GM12801 (cell line): ENCODE results near the gene SLC13A3.

ENCODE experiments used
- TF ChIP-seq, protein P1 (sequence below): IDR thresholded peaks from one replicate; pipeline ENCODE4 v1.5.1; 2011; ENCODE audit warnings: control low read depth; ENCODE audit not compliant: insufficient read length; ENCODE audit errors: extremely low read depth

The SLC13A3 gene

DNA sequence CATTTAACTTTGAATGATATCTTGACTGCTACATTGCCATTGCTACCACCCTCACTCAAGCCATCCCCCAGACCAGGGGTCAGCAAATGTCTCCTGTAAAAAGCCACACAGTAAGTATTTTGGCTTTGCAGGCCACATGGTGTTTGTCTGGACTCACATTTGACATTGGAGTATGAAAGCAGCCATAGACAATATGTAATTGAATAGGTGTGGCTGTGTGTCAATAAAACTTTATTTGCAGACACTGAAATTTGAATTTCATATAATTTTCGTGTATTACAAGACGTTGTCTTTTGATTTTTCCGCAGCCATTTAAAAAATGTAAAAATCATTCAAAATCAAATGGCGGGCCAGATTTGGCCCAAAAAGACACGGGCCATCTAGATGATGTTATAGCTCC, 64.5 kb downstream of the SLC13A3 start:
- TF ChIP-seq, protein P1, sequence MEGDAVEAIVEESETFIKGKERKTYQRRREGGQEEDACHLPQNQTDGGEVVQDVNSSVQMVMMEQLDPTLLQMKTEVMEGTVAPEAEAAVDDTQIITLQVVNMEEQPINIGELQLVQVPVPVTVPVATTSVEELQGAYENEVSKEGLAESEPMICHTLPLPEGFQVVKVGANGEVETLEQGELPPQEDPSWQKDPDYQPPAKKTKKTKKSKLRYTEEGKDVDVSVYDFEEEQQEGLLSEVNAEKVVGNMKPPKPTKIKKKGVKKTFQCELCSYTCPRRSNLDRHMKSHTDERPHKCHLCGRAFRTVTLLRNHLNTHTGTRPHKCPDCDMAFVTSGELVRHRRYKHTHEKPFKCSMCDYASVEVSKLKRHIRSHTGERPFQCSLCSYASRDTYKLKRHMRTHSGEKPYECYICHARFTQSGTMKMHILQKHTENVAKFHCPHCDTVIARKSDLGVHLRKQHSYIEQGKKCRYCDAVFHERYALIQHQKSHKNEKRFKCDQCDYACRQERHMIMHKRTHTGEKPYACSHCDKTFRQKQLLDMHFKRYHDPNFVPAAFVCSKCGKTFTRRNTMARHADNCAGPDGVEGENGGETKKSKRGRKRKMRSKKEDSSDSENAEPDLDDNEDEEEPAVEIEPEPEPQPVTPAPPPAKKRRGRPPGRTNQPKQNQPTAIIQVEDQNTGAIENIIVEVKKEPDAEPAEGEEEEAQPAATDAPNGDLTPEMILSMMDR, result no peak

GRCh38 chr20:46584508-46584907, 66.8 kb downstream of the SLC13A3 start:
- TF ChIP-seq, protein P1, result no peak

GRCh38 chr20:46583411-46584214, 67.6 kb downstream of the SLC13A3 start:
- TF ChIP-seq, protein P1, result no peak

DNA sequence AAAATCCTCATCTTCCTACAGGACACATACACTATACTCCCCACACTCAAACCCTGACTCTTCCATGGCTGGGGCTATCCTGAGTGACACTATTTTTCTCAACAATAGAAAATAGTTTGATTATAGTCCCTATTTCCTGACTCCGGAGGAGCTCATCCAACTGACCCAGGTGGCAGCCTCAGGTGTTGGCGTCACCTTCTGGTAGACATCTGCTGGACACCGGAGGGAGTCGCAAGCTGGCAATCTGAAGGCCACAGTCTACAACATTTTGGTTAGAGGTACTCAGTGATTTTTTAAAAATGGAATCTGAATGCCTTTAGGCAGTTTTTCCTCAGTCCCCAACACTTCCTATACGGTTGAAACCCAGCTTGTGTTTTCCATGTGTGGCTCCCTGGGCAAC, 68.6 kb downstream of the SLC13A3 start:
- TF ChIP-seq, protein P1, result no peak

DNA sequence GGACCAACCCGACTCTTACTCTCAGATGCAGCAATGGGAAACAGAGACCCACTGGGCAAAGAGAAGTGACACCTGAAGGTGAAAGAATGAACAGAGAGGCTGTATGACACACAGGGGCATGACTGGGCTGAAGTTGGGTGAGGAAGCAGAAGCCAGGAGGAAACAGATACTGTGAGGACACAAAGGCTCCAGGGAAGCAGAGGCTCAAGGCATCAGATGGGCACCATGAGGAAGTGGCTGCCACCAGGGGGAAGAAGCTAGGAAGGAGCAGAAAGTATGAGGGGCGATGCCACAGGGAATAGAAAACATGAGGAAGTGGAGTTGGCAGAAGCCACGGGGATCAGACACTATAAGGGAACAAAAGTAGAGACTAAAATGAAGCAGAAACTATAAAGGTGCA, 69.9 kb downstream of the SLC13A3 start:
- TF ChIP-seq, protein P1, result no peak

GRCh38 chr20:46580613-46581205, 70.5 kb downstream of the SLC13A3 start:
- TF ChIP-seq, protein P1, result no peak

DNA sequence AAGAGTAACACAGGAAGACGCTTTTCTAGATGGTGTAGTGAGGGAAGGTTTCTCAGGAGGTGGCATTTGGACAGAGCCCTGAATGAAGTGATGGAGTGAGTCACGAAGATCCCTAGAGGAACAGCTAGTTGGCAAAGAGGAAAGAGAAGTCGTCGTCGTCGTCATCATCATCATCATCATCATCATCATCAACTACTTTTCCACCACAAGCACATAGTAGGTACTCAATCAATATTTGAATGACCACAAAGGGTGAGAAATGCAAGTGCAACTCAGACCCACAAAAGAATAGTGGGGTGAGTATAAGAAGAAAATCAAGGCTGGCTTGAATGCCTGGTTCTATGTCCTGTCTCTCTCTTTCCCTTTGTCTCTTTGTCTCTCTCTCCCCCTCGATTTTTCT, 72.5 kb downstream of the SLC13A3 start:
- TF ChIP-seq, protein P1, result no peak
